Iris pigment epithelial cell (primary cell): ENCODE measurements around the gene MINDY1.
A peak's percentile ranks its signal among the peaks of the same experiment; 100 is the strongest.

Experiments
- DNase-seq: peaks from one replicate; pipeline ENCODE4 v3.0.0-alpha.2; 2011; ENCODE audit warnings: low read depth

Gene MINDY1

DNA sequence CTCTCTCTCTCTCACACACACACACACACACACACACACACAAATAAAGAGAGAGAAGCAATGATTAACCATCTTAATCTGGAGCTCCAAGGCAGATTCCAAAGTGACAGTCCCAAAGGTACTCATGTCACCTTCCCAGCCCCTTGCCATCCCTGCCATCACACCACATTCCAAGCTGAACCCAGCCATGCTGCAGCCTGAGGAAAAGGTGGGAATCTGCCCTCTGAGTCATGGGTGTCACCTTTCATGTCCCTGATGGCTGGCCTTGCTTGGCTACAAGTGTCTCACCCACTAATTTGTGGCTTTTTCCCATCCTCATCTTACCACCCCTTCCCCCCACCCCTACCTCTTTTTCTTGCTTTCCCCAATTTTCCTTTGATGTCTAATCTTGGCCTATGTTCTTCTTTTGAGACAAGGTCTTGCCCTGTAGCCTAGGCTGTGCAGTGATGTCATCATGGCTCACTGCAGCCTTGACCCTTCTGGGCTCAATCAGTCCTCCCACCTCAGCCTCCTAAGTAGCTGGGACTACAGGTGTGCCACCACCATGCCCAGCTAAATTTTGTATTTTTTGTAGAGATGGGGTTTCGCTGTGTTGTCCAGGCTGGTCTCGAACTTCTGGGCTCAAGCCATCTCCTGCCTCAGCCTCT lies 21.4 kb downstream of the MINDY1 start:
- no peak for DNase-seq

DNA sequence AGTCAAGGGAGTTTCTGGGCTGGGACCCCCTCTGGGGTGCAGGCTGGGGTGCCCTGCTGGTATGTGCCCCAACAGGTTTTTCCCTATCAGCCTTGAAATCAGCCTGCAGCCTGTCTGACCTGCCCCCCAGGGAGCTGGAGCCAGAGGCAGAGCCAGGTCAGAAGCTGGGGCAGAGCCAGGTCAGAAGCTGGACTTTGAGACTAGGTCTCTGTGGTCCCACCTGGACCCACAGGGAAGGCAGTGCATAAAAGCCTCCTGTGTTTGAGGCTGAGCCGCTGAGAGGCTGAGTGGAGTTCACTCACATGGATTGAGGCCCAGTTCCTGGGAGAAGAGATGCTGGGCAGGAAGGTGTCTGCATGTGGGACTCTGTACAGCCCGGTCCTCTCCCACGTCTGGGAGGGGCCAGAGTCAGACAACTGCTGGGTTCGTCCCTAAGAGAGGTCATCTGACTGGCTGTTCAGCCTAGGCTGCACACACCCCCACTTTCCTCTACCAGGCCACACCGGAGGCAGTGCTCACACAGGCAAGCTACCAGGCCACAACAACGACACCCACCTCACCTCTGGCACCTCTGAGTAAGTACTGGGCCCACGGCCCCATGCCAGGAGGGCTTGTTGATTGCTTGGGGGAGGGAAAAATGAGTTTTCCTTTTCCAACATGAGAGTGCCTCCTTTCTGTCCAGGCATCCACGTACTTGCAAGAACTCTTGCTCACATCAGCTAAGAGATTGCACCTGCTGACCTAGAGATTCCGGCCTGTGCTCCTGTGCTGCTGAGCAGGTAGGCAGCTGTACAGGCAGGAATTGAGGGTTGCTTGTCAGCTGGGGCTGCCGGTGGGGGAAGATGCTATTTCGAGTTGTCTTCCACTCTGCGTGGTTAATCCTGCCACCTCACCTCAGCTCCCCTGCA lies 24.6 kb downstream of the MINDY1 start, which contains the start of gene ANXA9:
TSS of gene ANXA9 (plus strand) at position 488 of the 908 bp plus-strand sequence. CDS start 814 bp downstream, outside the sequence.
- no peak for DNase-seq

DNA sequence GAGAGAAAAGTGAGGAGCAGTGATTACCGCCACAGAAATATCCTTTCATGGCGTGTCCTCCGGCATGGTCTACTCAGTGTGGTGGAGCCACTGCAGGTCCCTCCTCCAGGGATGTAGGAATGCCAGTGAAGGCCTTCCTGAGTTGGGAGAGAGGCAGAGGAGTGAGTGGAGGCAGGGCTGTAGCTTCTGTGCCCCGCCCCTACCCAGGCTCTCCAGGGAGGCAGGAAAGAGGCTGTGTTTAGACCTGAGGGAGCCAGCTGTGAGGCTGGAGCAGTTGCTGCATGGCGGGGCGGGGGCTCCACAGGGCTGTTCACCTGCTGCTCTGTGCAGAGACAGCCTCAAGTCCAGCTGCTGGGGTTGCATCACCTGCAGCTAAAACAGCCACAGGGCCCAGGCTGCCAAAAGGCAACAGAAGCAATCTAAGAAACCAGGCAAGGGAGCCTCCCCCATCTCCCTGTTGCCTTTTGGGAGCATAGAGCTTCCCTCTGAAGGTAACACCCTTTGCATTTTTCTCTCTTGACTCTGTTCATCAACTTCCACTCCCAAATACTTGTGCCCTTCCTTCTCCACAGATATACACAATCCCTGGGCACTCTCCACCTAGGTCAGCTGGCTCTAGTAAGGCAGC lies 25.4 kb downstream of the MINDY1 start:
- no peak for DNase-seq

DNA sequence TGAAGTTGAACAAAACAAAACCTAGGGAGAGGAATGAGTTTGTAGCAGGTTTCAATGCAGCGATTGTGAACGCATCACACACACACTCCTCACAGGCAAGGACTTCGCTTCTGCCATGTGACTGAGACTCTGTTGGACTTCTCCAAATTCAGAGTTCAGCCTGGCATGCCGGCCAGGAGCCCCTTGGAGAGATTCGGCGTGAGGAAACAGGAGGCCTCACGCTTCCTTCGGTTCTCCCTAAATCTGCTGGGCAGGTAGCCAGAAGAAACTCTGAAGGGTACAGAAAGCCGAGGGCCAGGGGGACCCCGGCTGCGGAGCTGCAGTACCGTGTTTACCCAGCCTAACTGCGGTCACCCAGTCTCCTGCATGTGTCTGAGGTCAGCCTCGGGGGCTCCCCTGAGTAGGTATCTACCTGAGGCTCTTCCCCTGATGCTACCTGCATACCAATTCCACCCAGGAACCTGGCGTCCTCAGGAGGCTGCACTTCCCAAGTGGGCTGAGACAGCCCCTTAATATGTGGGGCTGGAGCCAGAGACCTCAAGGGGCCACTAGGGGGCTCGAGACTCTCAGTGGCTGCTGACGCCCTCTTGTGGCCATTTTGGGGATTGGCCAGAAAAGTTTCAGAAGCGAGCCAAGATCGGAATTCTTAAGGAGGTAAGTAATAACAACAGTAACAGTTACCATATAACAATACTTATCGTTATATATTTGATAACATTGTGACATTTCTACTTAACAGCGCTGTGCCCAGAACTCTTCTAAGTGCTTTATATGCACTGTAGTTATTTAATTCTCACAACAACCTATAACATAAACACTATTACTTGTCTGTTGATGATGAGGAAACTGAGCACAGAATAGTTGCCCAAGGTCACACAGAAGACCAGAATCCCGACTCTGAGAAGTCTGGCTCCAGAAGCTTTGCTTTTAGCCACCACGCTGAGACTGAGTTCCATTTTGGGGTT lies 27.3 kb downstream of the MINDY1 start:
- DNase-seq = peak; percentile 83

DNA sequence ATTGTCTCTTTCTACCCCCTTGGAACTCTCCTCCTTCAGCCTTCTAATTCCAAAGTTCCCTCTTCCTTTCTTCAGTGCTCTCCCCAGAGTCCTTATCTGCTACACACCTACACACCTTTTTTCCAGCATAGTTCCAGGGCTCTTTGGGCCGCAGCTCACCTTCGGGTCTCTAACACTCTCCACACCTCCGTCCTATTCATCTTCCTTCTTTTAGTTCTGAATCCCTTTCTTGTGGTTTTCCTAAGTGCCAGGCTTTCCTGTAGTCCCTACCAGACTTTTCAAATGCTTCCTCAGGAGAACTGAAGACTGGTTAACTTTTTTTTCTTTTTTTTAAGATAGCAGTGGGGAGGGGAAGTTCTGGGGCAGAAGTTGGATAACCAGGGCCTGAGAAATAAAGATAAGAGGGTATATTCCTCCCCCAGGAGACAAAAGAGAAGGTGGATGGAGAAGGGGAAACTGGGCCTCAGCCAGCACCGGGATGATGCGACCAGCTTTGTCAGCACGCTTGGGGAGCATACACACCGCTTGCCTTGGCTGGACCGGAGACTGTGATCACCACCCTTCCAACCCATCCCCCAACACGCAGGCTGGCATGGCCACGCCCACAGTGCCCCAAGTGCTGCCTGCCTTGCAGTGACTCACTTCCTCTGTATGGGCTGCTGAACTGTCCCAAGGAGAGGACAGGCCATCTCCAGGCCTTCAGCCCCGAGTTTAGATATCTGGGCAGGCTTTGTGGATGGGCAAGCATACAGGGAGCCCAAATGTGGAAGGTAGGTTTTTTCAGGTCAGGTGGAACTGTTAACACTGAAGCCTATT lies 29.6 kb downstream of the MINDY1 start:
- DNase-seq = no peak

DNA sequence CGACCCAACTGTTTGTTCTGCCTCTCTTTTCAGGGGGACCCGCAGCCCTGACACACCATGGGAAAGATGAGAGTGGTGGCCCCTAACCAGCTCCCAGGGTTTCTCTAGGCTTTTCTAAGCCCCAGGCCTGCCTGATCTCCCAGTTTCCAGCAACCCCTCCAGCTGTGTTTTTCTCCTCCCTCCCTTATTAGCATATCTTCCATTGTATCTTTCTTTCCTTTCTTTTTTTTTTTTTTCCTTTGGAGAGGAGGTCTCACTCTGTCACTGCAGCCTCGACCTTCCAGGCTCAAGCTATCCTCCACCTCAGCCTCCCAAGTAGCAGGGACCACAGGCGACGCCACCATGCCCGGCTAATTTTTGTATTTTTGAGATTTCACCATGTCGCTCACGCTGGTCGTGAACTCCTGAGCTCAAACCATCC lies 30.3 kb downstream of the MINDY1 start:
- no peak for DNase-seq

DNA sequence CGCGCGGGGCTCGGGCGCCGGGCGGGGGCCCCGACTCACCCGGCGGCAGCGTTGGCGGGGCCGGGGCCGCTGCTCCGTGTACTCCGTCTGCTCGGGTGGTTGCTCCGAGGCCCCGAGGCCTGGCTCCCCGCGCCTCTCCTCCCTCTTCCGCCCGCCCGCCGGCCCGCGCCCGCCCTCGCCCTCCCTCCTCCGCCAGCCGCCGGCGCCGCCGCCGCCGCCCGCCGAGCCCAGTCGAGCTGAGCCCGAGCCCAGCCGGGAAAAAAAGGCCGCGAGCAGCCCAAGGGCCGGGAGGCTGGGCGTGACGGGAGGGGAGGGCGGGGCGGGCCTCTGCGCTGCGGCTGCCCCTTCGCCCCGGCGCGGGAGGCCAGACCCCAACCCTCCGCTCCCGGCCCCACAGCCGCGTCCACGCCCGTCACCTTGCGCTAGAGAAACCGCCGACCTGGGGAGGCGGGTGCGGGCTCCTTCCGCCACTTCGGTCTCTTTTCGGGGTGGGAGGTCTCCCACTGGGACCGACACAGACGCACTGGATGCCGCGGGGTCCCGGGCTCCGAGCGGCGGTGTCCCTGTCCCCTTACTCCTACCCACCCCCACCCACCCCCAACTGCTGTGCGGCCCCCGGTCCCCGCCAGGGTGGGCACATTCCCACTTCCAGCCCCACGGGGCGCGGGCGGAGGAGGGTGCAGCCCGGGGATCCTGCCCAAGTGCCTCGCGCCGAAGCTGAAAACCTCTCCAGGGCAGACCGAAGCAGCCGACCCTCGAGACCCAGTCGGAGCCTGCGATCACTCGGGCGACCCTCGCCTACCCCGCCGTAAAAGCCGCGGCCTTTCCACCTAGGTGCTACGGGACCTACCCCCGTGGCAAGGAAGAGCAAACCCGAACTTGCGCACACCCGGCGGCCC lies 31.9 kb downstream of the MINDY1 start, which contains the start of gene CERS2:
TSS of gene CERS2 (minus strand) at position 256 of the 899 bp plus-strand sequence. CDS start 5,745 bp downstream, outside the sequence.
- peak; percentile 78 for DNase-seq

DNA sequence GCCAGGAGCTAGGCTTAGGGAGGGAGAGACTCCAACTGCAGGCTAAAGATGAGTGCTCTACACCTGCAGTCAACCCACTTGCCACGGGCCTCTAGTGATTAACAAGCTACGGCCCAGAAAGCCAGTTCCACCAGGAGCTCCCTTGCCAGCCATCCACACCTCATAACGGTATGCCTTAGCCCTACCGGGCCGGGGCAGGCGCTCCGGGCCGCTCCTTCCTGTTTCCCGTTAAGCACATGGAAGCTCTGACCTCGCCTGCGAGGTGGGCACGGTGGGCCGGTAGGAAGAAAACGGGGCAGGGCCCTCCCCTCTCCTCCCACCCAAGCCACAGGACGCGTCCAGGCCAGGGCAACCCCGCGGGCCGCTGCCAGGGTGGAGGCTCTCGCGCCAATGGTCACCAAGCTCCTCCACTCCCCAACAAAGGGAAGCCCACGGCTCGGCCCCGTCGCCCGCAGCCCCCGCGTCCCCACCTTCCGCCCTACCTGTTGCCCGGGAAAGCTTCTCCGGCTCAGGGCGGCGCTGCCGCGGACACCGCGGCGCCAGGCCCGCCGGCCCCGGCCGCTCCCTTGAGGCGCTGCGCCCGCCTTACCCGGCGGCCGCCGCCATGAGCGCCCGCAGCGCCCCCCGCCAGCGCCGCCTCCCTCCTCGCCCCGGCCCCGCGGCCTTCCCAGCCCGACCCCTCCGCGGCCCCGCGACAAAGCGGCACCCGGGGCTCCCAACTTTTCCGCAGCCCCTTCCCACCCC lies 32.7 kb downstream of the MINDY1 start:
- DNase-seq = no peak

DNA sequence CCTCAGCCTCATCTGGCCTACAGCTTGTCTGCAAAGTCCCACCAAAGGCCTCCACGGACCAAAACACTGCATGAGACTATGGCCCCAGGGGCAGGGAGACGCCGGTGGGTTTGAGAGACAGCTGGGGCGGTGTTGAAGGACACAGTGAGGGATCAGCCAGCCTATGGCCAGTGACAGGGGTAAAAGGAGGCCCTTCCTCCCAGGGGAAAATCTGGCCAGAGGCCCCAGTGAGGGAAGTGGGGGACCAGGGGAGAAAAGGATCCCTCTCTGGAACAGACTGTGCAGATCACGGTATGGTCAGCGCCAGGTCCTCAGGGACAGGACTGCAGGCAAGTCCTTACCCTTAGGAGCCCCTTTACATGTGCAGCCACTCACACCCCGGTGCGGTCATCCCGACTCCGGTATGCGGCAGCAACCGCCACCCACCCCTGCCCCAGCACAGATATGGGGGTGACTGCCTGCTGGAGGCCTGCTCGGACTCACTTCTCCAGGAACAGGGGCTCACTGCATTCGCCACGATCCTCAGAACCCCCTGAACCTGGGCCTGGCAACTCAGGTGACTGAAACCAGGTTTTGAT lies 33.4 kb downstream of the MINDY1 start:
- peak; percentile 30 for DNase-seq

DNA sequence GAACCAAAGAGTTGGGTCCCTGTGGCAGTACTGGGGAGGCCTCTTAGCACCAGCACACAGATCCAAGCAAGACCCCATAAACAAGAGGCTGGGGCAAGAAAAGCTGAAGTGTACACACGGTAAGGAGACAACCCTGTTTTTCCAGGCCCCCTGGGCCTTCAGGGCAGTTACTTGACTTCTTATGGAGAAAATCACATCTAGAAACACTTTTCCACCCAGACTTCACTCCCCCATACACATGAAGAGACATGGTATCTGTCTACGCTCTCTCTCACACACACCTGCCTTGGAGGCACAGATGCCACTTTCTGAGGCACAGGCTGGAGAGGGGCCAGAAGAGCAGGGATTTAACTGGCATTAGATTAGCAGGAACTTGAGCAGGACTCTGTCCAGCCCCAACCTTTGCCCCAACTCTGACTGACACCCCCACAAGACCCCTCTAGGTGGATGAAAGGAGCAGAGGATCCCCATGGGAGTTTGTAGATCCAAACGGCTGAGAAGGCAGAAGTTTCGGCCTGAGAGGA lies 34.2 kb downstream of the MINDY1 start:
- no peak for DNase-seq

DNA sequence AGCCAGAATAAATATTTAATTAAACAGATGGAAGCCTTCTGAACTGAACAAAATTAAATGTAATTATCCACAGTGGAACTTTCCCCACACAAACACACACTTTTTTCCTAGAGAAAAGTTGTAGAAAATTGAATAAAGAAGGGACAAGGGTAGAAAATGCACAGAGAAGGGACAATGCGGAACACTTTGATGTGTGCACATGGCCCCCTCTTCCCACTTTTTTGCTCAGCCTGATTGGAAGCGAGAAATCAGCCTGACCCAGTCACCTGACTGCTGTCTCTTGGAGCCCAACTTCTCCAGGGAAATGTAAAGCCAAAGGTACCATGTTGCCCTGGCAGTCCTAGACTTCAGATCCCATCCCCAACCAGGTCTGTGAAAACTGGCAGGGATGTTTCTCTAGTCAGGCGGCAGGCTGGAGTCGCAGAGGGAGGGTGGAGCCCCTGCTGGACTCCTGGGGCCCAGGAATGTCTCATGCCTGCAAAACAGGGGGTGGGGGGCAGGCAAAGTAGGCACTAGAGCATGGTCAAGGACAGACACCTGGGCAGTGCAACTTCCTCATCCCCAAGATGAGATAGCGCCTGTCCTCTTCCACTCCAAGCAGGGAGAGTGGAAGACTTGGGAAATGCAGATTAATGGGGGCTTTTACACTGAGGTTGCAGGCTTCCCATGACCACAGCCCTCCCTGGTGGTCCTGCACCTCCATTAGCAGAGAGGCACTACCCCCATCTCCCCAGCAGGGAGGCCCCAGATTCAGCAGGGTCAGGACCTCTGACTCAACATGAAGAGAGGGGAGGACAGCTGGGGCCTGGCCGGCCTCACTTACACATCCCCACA lies 34.9 kb downstream of the MINDY1 start:
- DNase-seq = no peak

DNA sequence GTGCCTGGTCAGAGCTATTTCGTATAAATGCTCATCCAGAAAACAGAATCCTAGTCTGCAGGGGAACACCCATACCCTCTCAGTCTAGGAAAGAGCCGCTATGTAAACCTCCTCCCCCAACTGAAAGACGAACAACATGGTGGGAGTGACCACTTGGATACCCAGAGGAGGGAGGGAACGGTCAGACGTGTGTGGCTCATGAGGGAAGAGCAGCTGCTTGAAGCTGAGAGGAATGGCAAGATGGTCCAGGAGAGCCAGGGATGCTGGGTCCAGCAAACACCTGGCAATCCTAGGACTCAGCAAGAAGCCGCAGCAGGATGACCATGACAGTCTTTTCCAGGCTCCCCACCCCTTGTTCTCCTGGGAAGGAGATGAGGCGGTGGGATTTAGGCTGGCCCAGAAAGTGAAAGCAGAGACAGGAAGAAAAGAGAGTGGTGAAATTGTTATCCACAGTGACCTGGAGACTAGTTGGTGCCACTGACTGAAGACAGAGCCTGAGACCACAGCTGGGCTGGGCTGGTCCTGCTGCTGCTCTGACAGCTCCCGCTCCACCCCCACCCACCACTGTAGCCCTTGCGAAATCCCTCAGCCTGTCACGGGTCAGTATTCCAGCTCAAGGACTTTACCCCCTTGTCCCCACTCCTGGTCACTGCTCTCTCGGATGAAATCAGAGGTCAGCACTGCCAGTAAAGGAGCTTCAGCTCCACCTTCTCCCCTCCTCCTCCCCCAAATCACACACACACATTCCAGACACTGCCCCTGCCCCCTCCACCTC lies 35.7 kb downstream of the MINDY1 start:
- DNase-seq = peak; percentile 66

DNA sequence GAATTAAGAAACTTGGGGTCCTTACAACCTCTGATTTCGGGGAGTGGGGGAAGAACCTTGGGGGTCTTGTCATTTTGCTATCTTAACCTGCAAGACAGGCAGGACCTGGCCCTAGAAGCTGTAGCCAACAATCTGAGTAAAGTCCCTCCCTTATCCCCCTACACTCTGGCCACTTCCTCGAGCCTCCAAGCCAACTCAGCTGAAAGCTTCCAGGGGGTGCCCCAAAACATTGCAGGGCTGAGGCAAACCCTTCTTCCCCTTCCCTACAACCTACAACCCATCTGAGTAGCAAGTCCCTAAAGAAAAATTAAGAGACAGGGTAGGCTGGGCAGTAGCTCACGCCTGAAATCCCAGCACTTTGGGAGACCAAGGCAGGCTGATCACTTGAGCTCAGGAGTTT lies 37.1 kb downstream of the MINDY1 start:
- DNase-seq = no peak

DNA sequence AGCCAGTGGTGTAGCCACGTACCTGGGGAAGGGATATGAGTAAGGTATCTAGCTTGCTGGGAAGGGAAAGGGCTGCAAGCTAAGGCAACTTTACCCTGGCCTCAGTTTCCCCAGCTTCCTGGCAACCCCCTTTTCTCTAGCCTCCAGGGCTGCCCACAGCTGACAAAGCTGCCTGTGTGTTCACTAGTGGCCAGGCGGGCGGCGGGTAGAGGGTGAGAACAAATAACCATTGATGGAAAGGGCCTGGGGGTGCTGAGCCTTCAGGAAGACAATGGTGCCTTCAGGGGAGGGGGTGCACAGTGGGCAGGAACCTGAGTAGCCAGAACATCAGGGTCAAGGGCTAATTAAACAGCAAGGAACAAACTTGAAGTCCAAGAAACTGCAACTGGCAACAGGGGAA lies 38.2 kb downstream of the MINDY1 start:
- no peak for DNase-seq

DNA sequence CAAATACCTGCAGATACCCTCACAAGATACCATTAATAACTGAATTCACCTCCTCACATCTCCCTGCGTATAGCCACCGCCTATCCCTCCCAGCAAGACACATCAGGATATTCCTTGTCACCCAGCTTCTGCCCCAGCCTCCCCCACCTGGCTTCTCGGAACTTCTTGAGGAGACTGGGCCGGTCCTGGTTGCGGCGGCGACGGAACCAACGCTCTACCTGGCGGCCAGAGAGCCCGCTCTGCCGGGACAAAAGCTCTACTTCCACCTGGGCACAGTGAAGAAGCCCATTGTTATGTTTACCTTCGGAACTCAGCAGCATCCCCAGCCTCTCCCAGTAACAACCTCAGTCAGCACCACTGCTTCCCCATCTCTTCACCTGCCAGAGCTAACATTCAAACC lies 38.8 kb downstream of the MINDY1 start:
- DNase-seq = no peak

DNA sequence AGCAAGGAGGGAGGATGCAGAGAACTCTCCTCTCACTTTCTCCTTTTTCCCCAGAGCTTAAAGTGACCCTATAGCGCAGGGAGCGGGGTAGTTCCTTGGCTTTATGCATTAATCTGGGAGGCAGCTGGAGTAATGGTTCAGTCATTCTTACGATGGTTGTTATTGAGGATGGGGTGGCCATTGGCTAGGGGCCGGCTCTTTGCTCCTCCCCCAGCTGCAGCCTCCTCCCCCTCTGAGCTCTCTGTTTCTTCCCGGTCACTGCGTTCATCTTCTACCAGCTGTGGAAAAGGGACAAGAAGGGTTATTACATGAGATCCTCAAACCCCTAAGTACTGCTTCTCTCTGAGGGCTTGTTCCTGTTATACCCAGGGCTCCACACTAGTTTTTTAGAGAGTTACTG lies 40.7 kb downstream of the MINDY1 start:
- DNase-seq = no peak

DNA sequence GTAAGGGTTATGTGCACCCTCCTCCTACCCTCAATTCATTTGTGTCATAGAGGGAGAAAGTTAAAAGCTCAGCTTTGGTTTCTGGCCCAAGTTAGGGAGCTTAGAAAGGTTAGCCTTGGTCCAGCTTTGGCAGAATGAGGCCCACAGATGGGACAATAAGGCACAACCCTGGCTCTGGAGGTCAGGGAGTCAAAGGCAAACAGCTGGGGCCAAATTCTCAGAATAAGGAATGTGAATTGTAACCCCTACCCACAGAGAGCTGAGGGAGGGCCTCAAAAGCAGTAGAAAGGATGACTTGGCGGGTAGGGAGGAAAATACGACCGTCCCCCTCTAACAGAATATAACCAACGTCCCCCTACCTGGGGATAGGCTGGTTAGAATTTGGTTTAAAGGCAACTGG lies 41.1 kb downstream of the MINDY1 start:
- no peak for DNase-seq
